Endometrium (tissue), 2 donors: Measurements from ENCODE around the gene TRMT1L.
A peak's percentile ranks its signal among the peaks of the same experiment; 100 is the strongest.

Experiments used
- FAIRE-seq: peaks from 2 replicates; lab custom pipeline; 2012; peaks lifted over from hg19 to GRCh38; lab: Jason Lieb, UNC
- donor health status: control.
- donor health status: control.

TRMT1L gene

DNA sequence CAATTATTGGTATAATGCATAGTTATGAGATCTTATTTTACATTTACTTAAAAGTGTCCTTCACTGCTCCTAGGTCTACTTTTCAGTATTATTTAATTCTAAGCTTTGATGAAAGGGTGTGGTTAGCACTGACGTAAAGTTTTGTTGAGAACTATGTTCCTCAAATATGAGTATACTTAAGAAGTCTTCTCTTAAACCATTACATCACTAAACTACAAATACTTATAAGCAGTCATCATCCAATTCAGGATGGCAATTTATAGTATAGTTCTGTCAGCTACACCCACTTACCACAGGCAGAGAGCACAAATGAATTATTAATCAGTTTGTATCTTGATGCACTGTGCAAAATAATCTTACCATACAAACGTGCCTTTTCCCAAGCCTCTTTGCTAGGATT is 27.0 kb downstream of the TRMT1L start:
- FAIRE-seq: no peak

- no peak for FAIRE-seq
Observed at GRCh38 chr1:185112356-185112755, 44.4 kb downstream of the TRMT1L start.

DNA sequence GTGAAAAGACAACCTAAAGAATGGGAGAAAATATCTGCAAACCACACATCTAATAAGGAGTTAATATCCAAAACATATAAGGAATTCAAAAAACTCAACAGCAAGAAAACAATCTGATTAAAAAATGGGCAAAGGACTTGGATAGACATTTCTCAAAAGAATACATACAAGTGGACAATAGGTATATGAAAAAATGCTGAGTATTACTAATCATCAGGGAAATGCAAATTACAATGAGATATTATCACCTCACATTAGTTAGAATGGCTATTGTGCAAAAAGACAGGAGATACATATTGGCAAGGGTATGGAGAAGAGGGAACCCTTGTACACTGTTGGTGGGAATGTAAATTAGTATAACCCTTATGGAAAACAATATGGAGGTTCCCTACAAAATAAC is 44.9 kb downstream of the TRMT1L start:
- FAIRE-seq: no peak

DNA sequence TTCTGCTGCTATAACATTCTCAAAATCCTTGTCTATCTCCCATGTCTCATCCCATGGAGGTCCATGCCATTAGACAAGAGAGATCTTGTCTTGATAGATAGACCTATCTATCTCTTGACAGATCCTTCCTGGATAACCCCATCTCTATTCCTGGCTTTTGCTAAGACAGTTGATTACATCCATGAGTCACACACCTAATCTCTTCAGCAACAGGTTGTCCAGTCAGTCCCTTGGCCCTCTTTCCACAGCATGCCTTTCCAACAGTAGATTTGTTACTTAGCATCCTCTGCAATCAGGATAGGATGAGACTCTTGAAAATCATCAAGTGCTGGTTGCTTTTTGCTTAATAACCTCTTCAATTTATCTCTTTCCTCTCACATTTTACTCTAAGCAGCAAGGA is 46.6 kb downstream of the TRMT1L start:
- no peak for FAIRE-seq

DNA sequence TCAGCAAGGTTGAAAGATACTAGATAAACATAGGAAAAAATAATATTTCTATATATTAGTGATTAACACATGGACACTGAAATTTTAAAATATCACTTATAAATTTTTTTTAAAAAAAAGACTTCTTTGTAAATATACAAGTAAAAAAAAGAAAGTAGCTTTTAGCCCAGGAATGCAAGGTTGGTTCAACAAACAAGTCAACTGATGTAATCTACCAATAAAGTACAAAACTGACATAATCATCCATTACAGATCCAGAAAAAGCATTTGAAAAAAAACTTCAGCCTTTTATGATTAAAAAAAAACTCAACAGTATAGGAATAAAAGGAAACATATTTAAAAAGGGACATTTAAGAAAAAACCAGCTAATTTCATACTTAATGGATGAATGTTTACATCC is 48.4 kb downstream of the TRMT1L start:
- FAIRE-seq: no peak

DNA sequence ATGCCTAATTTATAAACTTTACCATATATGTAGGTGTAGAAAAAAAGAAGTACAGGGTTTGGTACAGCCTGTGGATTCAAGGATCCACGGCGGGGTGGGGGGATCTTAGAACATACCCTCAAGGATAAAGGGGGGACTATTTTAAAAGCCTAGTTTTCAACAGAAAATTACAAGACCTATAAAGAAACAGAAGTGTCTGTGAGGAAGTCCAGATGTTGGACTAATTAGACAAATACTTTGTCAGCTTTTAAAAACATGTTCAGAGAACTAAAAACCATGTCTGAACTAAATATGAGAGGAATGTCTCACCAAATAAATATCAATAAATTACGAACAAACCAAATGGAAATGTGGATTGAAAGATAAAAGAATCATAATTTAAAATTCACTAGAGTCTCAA is 51.6 kb downstream of the TRMT1L start:
- peak; percentile 86 for FAIRE-seq

DNA sequence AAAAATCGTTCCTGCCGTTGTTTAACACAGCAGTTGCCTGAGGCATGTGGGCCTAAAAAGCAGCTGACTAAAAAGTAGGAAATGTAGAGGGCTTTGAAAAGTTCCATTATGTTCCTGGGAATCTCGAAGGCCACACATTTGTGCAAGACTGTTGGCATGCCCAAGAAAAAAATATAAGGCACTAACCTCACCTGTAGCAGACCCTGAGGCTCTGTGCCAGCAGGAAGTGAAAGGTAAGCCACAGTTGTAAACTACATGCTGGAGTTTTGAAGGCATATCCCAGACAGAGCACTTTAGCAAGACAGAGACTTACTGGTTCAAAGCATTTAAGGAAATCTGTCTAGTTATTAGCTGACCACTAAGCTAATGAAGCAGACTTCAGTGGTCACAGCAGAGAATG is 52.7 kb downstream of the TRMT1L start:
- no peak for FAIRE-seq

GRCh38 chr1:185096531-185096930 is 60.2 kb downstream of the TRMT1L start:
- no peak for FAIRE-seq

DNA sequence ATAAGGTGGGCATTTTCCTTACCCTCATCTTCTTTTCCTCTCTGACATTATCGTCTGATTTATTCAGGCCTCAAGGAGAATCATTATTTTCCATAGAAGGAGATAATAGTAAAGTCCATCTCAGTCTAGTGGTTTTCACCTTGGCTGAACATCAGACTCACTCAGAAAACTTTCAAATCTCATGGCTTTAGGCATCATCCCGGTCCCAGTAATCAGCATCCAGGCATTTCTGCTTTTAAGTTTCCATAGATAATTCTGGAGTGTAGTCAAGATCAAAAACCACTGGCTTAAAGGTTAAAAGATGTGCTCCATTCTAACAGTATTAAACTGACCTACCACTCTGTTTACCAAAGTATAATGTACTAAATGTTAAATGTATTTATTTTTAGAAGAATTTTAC is 62.0 kb downstream of the TRMT1L start:
- FAIRE-seq: no peak

DNA sequence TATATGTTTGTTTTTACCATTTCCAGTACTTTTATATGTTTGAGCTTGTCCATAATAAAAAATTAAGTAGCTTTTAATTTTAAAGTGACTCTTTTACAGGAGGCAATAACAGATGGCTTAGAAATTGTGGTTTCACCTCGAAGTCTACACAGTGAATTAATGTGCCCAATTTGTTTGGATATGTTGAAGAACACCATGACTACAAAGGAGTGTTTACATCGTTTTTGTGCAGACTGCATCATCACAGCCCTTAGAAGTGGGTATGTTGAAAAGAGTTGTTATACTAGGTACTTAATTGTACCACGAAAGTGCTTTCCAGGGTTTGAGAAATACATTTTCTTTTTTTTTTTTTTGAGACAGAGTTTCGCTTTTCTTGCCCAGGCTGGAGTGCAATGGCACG is 65.3 kb downstream of the TRMT1L start:
- no peak for FAIRE-seq

GRCh38 chr1:185087746-185088145 is 69.0 kb downstream of the TRMT1L start:
- no peak for FAIRE-seq

- FAIRE-seq: no peak
Observed at GRCh38 chr1:185087101-185087500, 69.7 kb downstream of the TRMT1L start.

DNA sequence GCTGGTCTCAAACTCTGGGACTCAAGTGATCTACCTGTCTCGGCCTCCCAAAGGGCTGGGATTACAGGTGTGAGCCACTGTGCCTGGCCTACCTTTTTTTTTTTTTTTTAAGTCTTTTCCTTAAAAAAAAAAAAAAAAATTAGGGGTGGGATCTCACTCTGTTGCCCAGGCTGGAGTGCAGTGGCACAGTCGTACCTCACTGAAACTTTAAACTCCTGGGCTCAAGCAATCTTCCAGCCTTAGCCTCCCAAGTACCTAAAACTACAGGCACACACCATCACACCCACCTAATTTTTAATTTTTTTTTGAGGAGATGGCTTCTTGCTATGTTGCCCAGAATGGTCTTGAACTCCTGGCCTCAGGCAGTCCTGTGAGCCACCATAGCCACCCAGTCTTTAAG is 72.9 kb downstream of the TRMT1L start:
- no peak for FAIRE-seq

DNA sequence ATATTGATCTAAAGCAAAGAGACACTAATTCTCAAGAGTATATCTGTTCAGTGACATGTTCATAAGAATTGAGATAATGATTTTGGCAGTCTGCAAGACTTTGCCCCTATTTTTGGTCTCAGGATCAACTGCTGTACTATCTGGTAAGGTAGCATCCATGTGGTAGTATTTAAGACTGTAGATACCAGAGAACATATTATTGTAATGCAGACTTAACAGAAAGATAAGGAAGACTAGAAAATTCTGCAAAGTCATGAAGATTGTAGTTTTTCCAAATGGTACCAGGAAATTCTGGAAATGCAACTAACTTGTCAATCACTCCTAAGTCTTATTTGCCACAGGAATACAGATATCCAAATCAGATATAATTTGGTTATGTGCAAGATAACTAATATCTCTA is 76.3 kb downstream of the TRMT1L start:
- no peak for FAIRE-seq

DNA sequence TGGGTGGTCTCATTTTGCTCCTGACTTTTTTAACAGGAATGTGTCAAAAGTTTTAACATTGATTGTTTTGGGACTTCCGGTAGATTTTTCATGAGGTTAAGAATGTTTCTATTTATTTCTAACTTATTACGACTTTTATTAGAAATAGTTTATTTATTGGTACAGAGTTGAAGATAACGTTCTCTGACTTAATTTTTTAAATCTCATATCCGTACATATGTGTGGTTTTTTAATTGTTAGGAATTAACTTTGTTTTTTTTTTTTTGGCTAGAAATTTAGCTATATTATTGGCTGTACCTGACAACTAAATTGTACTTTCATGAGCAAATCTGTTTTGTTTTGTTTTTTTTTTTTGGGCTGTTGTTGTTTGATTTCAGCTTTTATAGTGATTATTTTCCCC is 79.4 kb downstream of the TRMT1L start:
- FAIRE-seq: peak; percentile 53

GRCh38 chr1:185075476-185075875 is 81.3 kb downstream of the TRMT1L start:
- no peak for FAIRE-seq

GRCh38 chr1:185074307-185074706 is 82.4 kb downstream of the TRMT1L start:
- no peak for FAIRE-seq

- FAIRE-seq: no peak
Observed at GRCh38 chr1:185073725-185074124, 83.0 kb downstream of the TRMT1L start.

- no peak for FAIRE-seq
Observed at GRCh38 chr1:185070051-185070450, 86.7 kb downstream of the TRMT1L start.

- no peak for FAIRE-seq
Observed at GRCh38 chr1:185069202-185069772, 87.5 kb downstream of the TRMT1L start.

- no peak for FAIRE-seq
Observed at GRCh38 chr1:185068341-185068740, 88.4 kb downstream of the TRMT1L start.
